Neural cell (in vitro differentiated cells): Measurements from ENCODE around the gene TRIM40. TPM values are rescaled to one million over a fixed set of nuclear protein-coding genes. Genes with fewer than 3 reads are reported as not detected.

ENCODE experiments used
- H2AFZ ChIP-seq: fragments of 200-600, 300-800 bp; sonication (generic), shearing (Covaris generic); 2 replicates; pipeline ENCODE4 v1.6.0; 2014; ENCODE audit warnings: low read depth, mild to moderate bottlenecking, antibody characterized with exemption, low read length, moderate library complexity
- H3F3A ChIP-seq: fragments of 200-600 bp; shearing (Covaris generic); 2 replicates; pipeline ENCODE4 v1.6.1; 2016; ENCODE audit warnings: mild to moderate bottlenecking, moderate library complexity, mixed read lengths, antibody characterized with exemption, low read length; ENCODE audit not compliant: insufficient read depth, poor library complexity, severe bottlenecking
- H3K27ac ChIP-seq: fragments of 200-600, 300-800 bp; sonication (generic), shearing (Covaris generic); 2 replicates; pipeline ENCODE4 v1.5.1; 2014; ENCODE audit warnings: mild to moderate bottlenecking, low read length, moderate library complexity
- H3K27me3 ChIP-seq: fragments of 300-800, 200-600 bp; sonication (generic), shearing (Covaris generic); 2 replicates; pipeline ENCODE4 v1.6.0; 2014; ENCODE audit warnings: mild to moderate bottlenecking, low read depth, low read length, moderate library complexity; ENCODE audit not compliant: insufficient read depth
- H3K36me3 ChIP-seq: fragments of 300-800, 200-600 bp; sonication (generic), shearing (Covaris generic); 2 replicates; pipeline ENCODE4 v1.5.1; 2014; ENCODE audit warnings: mild to moderate bottlenecking, antibody characterized with exemption, low read length, moderate library complexity; ENCODE audit not compliant: insufficient read depth
- H3K4me2 ChIP-seq: fragments of 300-800, 200-600 bp; sonication (generic), shearing (Covaris generic); 2 replicates; pipeline ENCODE4 v1.6.0; 2014; ENCODE audit warnings: mild to moderate bottlenecking, low read length
- H3K4me3 ChIP-seq: fragments of 300-800, 200-600 bp; sonication (generic), shearing (Covaris generic); 2 replicates; pipeline ENCODE4 v1.5.1; 2014; ENCODE audit warnings: mild to moderate bottlenecking, low read length, moderate library complexity
- H3K79me2 ChIP-seq: fragments of 200-600 bp; shearing (Covaris generic); replicated peaks from 2 replicates; pipeline ENCODE4 v1.6.0; 2014; ENCODE audit warnings: mild to moderate bottlenecking, low read length, moderate library complexity; ENCODE audit not compliant: insufficient read depth
- H3K9ac ChIP-seq: fragments of 300-800, 200-600 bp; sonication (generic), shearing (Covaris generic); 2 replicates; pipeline ENCODE4 v1.6.1; 2016; ENCODE audit warnings: mild to moderate bottlenecking, low read length, mixed read lengths
- H3K9me2 ChIP-seq: fragments of 200-600 bp; shearing (Covaris generic); 2 replicates; pipeline ENCODE4 v1.6.1; 2016; ENCODE audit warnings: mild to moderate bottlenecking, low read length, mixed read lengths; ENCODE audit not compliant: insufficient read depth
- H3K9me3 ChIP-seq: fragments of 200-600, 300-800 bp; sonication (generic), shearing (Covaris generic); 2 replicates; pipeline ENCODE4 v1.6.1; 2016; ENCODE audit warnings: mild to moderate bottlenecking, mixed run types, low read length, moderate library complexity, mixed read lengths
- H4K20me1 ChIP-seq: fragments of 200-600 bp; shearing (Covaris generic); 2 replicates; pipeline ENCODE4 v1.6.1; 2016; ENCODE audit warnings: mild to moderate bottlenecking, mixed run types; ENCODE audit not compliant: insufficient read depth
- CTCF ChIP-seq: fragments of 450-650 bp; IDR thresholded peaks from 2 replicates; pipeline ENCODE4 v1.5.1; 2014; ENCODE audit warnings: antibody characterized with exemption, mild to moderate bottlenecking, moderate library complexity; ENCODE audit not compliant: poor library complexity, severe bottlenecking
- EP300 ChIP-seq: fragments of 450-650 bp; conservative IDR thresholded peaks from 2 replicates; pipeline ENCODE4 v1.6.1; 2014; ENCODE audit warnings: antibody characterized with exemption, mild to moderate bottlenecking, moderate library complexity; ENCODE audit not compliant: poor library complexity, severe bottlenecking
- EZH2 ChIP-seq: fragments of 200-600, 300-800 bp; shearing (Covaris generic), sonication (generic); IDR thresholded peaks from 2 replicates; pipeline ENCODE4 v1.6.1; 2014; ENCODE audit warnings: antibody characterized with exemption, low read length, borderline replicate concordance, mild to moderate bottlenecking; ENCODE audit not compliant: insufficient read depth, poor library complexity, severe bottlenecking
- MXI1 ChIP-seq: fragments of 450-650 bp; conservative IDR thresholded peaks from 2 replicates; pipeline ENCODE4 v1.6.1; 2014; ENCODE audit warnings: antibody characterized with exemption, mild to moderate bottlenecking; ENCODE audit not compliant: poor library complexity, severe bottlenecking
- POLR2AphosphoS5 ChIP-seq: IDR thresholded peaks from 2 replicates; pipeline ENCODE4 v1.6.1; 2012
- RAD21 ChIP-seq: fragments of 450-650 bp; conservative IDR thresholded peaks from 2 replicates; pipeline ENCODE4 v1.6.1; 2014; ENCODE audit warnings: antibody characterized with exemption, mild to moderate bottlenecking, moderate library complexity
- REST ChIP-seq: IDR thresholded peaks from 2 replicates; pipeline ENCODE4 v1.6.1; 2012; ENCODE audit warnings: borderline replicate concordance
- SMC3 ChIP-seq: fragments of 450-650 bp; conservative IDR thresholded peaks from 2 replicates; pipeline ENCODE4 v1.6.1; 2014; ENCODE audit warnings: antibody characterized with exemption, mild to moderate bottlenecking, moderate library complexity; ENCODE audit not compliant: poor library complexity
- polyA plus RNA-seq: library from polyadenylated mRNA; depleted of rRNA; stranded (reverse); fragments of >200 nt; gene quantifications from 2 replicates; pipeline ENCODE4 v1.2.3, GENCODE V29; 2014

The TRIM40 gene
- polyA plus RNA-seq, 1 donor from 2014 or later: not detected

- Histone ChIP-seq H2AFZ (no peak overlapping the region), H3K27me3 (peaks cover 32% of the 10 kb centered on the region), H3K9ac (no peak overlapping the region), H3K9me2 (no peaks in the 10 kb centered on the region), H3K9me3 (no peaks in the 10 kb centered on the region), H3K36me3 (no peaks in the 10 kb centered on the region), H3K4me2 (no peak overlapping the region), H3K79me2 (no peaks in the 10 kb centered on the region), H3K4me3 (no peak overlapping the region), H3K27ac (no peak overlapping the region), H4K20me1 (no peaks in the 10 kb centered on the region), H3F3A (no peaks in the 10 kb centered on the region)
- TF ChIP-seq POLR2AphosphoS5: no peak
- no peak for TF ChIP-seq EP300
- no peak for TF ChIP-seq EZH2
Observed at GRCh38 chr6:30093951-30094661, 41.8 kb upstream of the TRIM40 start.

GRCh38 chr6:30096829-30097228 lies 39.1 kb upstream of the TRIM40 start:
- H3F3A ChIP-seq: no peaks in the 10 kb centered on the region
- H3K9me3 ChIP-seq: no peaks in the 10 kb centered on the region
- H3K9ac ChIP-seq: no peak overlapping the region
- no peak overlapping the region for H2AFZ ChIP-seq
- H3K27me3 ChIP-seq: peaks cover 52% of the 10 kb centered on the region
- no peaks in the 10 kb centered on the region for H3K9me2 ChIP-seq
- no peak overlapping the region for H3K4me2 ChIP-seq
- H3K4me3 ChIP-seq: no peak overlapping the region
- no peak overlapping the region for H3K27ac ChIP-seq
- H3K79me2 ChIP-seq: no peaks in the 10 kb centered on the region
- H3K36me3 ChIP-seq: no peaks in the 10 kb centered on the region
- TF ChIP-seq REST (no peak), EP300 (no peak), SMC3 (no peak), RAD21 (no peak), POLR2AphosphoS5 (no peak), CTCF (no peak), MXI1 (no peak)
- no peaks in the 10 kb centered on the region for H4K20me1 ChIP-seq
